Measurements from ENCODE around the gene AKT3. TPM values are rescaled to one million over a fixed set of nuclear protein-coding genes. Genes with fewer than 3 reads are reported as not detected.
"Not testable (repeated sequence)": the region's sequence is repeated elsewhere in the genome, so short reads cannot be mapped to it uniquely, and the experiment has no call there.

Gene AKT3
- total RNA-seq, 1 donor from 2014 or later, result 44.2 TPM

DNA sequence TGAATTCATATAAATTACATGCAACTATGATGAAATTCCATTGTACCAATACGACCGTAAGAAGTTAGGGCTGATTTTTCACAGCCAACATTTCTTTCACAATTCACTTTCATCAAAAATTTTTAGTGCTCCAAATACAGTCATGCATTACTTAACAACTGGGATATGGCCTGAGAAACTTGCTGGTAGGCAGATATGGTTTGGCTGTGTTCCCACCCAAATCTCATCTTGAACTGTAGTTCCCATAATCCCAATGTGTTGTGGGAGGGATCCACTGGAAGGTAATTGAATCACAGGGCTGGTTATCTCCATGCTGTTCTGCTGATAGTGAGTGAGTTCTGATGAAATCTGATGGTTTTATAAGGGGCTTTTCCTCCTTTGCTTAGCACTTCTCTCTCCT, 244.4 kb downstream of the AKT3 start:
- no peak for DNase-seq (ENCODE audit: low read depth in 2 of 2)

DNA sequence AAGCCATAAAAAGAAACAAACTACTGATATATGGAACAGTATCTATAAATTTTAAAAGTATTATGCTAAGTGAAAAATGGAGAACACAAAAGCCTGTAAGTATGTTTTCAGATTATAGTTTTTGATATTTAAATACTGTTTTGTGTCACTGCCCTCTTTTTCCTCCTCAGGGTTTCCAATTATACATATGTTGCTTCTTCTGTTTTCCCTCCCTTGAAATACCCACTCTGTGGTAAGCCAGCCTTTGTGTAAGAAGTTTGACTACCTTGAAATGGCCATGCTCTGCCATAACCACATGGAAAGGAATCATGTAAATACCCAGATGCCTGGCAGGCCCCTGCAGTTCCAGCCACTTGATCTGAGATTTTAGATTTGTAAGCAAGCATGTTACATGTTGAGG, 248.3 kb downstream of the AKT3 start:
- no peak for DNase-seq (ENCODE audit: low read depth in 2 of 2)

DNA sequence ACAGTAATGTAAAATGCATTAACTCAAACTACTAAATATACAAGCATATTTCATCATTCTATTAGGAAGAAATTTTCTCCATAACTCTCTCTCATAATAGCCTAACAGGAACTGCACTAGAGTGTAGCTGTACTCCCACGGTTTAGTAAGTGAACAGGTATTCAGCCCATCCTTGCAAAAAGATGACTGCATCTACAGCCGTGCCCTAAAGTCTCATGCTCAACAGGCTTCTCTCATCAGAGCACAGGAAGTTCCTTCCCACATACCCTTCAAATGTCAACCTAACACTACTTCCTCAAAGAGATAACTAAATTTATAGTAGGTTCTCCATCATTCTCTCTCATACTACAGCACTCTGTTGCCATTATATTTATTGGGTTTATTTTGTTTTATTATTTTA, 251.6 kb downstream of the AKT3 start:
- DNase-seq (ENCODE audit: low read depth in 2 of 2), result peak in 1 of 2 donors; percentile 26

DNA sequence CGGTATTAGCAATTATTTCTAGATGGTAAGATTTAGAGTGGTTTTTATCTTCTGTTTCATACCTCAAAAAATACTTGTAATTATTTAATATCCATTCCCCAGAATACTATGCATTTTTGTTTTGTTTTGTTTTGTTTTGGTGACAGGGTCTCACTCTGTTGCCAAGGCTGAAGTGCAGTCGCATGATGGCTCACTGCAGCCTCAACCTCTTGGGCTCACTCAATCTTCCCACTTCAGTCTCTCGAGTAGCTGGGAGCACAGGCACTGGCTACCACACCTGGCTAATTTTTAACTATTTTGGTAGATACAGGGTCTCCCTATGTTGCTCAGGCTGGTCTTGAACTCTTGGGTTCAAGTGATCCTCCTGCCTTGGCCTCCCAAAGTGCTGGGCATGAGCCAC, 252.7 kb downstream of the AKT3 start:
- DNase-seq (ENCODE audit: low read depth in 2 of 2), result no peak

DNA sequence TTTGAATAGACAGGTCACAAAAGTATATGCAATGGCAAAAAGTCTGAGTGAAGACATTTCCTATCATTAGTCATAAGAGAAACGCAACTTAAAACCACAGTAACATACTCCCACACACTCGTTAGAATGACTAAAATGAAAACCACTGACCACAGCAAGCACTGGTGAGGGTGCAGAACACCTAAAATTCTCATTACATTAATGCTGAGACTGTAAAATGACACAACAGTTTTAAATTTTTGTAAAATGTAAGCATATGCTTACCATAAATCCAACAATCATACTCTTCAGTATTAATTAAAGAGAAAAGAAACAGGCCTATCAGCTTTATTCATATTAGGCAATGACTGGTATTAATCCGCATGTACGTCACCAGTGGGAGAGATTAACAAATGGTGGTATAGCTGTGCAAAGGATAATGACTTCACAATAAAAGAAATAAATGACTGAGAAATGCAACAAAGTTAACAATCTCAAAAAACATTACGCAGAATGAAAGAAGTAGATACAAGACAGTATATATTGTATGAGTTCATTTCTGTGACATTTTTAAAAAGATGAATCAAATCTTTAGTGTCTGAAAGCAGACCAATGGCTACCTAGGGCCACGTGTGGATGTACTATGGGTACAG, 253.5 kb downstream of the AKT3 start:
- DNase-seq (ENCODE audit: low read depth in 2 of 2), result peak in 1 of 2 donors; percentile 50

DNA sequence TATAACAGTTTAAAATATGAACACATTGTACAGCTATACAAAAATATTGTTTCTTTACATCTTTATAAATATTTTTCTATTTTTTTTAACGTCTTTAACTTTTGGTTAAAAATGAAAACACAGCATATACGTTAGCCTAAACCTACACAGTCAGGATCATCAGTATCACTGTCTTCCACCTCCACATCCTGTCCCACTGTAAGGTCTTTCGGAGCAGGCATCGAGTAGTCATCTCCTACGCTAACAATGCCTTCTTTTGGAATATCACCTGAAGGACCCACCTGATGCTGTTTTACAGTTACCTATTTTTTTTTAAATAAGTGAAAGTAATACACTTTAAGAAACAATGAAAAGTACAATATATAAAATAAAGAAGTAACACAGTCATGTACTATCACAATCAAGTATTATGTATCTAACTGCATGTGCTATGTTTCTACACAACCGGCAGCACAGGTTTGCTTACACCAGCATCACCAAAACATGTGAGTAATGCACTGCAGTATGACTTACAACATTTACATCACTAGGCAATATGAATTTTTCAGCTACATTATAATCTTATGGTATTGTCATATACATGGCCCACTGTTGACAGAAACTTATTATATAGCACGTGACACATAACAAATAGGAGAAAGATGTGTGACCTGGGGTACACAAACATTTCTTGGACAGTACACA, 254.4 kb downstream of the AKT3 start:
- no peak for DNase-seq (ENCODE audit: low read depth in 2 of 2)

DNA sequence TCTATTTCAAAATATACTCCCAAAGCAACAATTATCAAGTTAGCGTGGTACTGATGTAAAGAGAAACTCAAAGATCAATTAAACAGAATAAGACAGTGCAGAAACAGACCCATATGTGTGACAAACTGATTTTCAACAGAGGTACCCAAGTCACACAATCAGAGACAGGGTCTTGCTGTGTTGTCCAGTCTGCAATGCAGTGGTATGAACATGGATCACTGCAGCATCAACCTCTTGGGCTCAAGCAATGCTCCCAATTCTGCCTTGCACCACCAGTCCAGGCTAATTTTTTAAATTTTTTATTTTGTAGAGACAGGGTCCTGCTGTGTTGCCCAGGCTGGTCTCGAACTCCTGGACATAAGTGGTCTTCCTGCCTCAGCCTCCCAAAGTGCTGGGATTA, 255.6 kb downstream of the AKT3 start:
- no peak for DNase-seq (ENCODE audit: low read depth in 2 of 2)

DNA sequence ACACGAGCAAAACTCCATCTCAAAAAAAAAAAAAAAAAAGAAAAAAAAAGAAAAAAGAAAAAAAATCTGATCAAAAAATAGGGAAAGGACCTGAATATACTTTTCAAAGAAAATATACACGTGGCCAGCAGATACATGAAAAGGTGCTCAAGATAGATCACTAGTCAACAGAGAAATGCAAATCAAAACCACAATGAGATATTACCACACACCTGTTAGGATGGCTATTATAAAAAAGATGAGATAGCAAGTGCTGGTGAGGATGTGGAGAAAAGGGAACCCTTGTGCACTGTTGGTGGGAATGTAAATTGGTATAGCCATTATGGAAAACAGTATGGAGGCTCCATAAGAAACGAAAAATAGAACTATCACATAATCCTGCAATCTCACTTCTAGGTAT, 260.8 kb downstream of the AKT3 start:
- DNase-seq (ENCODE audit: low read depth in 2 of 2), result not testable (repeated sequence)

DNA sequence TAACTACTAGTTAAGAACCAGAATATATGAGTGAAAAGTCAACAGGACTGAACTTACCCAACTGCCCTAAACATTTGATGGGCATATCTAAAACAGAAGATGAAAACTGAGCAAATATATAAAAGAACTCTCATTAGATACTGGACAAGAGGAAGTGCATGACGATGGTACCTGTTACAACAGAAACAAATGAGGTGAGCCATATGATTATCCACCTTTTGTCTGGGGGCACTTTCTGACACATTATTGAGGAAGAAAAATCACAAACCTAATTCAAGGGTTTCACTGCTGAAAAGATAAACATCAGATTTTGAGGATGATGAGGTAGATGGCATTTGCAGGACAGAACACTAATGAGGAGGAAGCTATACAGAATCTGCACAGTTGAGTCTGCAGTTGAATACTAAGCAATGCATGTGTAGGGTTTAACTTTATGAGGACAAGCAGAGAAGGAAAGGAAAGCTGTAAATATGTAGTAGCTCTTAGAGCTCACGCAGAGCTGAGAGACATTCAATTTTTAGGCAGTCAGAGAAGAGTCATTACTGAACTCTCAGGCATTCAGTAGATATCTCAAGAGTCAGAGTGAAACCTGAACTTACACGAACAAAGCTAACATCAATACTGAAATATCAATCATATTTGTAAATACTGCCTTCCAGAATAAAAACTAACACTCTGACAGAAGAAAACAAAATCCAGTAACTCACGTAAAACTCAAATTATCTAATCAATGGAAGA, 262.1 kb downstream of the AKT3 start:
- DNase-seq (ENCODE audit: low read depth in 2 of 2), result no peak

DNA sequence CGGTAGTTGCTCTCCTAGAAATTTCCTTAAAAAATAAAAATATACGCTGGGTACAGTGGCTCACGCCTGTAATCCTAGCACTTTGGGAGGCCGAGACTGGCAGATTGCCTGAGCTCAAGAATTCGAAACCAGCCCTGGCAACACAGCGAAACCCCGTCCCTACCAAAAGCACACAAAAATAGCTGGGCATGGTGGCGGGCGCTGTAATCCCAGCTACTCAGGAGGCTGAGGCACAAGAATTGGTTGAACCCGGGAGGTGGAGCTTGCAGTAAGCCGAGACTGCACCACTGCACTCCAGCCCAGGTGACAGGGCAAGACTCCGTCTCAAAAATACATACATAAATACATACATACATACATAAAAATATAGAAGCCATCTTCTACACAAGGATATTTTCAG, 262.8 kb downstream of the AKT3 start:
- DNase-seq (ENCODE audit: low read depth in 2 of 2), result no peak

DNA sequence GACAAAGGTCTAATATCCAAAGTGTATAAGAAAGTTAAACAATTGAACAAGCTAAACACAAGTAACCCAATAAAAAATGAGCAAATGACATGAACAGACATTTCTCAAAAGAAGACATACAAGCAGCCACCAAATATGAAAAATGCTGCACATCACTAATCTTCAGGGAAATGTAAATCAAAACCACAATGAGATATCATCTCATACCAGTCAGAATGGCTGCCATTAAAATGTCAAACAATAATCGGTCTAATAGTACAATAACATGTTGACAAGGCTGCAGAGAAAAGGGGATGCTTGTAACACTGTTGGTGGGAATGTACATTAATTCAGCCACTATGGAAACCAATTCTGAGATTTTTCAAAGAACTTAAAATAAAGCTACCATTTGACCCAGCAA, 264.1 kb downstream of the AKT3 start:
- no peak for DNase-seq (ENCODE audit: low read depth in 2 of 2)

DNA sequence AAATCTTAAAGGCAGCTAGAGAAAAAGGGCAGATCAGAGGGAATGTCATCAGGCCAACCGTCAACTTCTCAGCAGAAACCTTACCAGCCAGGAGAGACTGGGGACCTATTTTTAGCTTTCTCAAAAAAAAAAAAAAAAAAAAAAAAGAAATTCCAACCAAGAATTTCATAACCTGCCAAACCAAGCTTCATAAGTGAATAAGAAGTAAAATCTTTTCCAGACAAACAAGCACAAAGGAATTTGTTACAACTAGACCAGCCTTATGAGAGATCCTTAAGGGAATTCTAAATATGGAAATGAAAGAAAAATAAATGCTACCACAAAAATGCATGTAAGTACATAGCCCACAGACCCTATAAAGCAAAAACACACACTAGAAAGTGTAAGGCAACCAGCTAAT, 267.7 kb downstream of the AKT3 start:
- peak; percentile 4 to 5 for DNase-seq (ENCODE audit: low read depth in 2 of 2)

DNA sequence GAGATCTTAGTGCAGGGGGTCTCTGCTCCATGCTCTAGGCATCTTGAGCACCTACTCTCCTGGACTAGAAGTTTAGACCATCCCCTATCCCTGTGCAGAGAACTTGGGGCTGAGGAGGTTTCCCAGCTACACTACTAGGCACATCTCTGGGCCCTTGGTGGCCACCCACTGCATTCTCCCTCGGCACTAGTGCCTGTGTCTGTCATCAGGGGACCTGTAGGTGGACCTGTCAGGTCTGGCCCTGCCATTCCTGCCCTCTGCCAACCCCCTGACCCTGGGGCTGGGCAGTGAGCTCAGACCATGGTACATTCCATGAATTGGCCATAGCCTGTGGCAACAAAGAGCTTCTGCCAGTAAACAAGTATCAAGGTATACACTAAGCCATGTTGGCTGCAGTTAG, 269.1 kb downstream of the AKT3 start:
- no peak for DNase-seq (ENCODE audit: low read depth in 2 of 2)

DNA sequence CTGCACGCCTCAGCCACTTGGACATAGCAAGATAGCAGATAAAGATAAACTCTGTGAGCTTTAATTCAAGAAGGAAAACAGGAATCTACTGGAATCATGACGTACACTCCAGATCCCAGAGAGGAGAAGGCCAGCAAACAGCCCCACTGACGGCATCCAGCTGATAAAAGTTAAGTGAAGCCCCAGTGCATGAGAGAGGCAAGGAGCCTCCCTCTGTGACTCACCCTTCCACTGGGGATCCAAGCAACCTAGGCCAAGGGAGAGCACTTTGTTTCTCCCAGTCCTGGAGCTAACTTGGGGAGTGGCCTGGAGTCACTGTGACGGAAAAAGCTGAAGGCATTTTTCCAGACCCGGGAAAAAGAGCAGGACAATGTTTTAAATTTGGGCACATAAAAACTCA, 270.0 kb downstream of the AKT3 start:
- DNase-seq (ENCODE audit: low read depth in 2 of 2), result no peak

DNA sequence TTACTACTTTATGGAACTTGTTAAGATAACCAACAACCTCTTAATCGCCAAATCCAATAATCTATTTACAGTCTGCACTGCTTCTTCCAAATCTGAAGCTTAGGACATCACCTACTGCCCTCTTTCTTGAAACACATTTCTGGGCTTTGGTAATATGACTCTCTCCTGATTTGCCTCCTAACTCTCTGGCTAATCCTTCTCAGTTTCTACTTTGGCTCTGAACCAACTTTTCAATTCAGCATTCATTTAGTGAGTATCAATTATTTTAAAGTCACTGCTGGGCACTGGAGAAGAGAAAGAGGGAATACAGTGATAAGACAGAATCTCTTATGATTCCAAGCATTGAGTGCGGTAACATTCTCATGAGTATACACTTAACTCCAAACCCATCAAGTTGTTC, 275.0 kb downstream of the AKT3 start:
- DNase-seq (ENCODE audit: low read depth in 2 of 2), result no peak

DNA sequence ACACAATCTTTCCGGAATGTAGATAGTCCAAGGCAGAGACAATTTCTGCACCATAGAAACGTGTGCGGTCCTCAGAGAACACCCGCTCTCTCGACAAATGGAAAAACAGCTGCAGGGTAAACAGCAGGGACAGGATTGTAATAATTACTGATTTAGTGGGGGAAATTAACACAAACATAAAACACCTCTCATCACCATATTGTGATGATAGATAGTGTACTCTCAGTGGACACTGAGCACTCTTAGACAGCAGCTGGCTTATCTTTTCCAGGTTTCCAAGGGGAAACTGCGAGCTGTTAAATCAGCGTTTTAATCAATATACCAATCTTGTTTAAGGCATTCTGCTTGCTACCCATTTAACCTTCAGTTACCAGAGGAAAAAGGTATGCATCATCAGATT, 277.1 kb downstream of the AKT3 start:
- DNase-seq (ENCODE audit: low read depth in 2 of 2), result no peak

DNA sequence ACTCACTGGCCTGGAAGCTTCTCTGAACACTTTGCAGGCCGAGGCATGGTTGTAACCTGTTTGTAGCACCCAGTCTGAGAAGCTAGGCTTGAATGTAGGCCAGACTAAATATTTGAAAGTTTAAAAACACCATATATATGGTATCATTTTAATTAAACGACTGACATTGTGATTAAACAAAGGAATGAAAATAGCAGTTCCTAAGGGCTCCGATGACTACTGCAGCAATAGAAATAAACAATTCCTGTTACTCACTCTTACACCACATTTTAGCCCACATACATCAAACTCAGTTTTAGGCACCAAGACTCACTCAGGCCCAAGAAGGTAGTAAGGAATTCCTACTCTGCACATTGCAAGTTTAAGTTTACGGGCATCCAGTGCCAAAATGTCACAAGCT, 281.2 kb downstream of the AKT3 start:
- DNase-seq (ENCODE audit: low read depth in 2 of 2), result peak in 1 of 2 donors; percentile 63

DNA sequence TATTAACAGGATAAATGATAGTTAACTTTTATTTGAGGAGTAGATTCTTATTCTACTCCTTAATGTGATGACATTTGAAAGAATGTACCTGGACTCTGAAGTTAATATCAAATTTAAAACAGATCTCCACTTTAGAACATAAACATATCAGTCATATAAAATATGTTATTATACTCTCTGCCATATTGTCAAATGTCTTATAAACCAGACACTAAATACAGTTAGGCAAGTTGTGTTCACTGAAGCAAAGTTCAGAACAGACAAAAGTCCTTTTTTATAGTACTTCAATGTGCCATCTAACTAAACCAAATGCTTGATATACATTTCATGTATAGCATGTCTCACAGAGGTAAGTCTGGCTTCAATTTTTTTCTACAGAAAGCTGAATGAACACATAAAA, 285.2 kb downstream of the AKT3 start:
- DNase-seq (ENCODE audit: low read depth in 2 of 2), result no peak

DNA sequence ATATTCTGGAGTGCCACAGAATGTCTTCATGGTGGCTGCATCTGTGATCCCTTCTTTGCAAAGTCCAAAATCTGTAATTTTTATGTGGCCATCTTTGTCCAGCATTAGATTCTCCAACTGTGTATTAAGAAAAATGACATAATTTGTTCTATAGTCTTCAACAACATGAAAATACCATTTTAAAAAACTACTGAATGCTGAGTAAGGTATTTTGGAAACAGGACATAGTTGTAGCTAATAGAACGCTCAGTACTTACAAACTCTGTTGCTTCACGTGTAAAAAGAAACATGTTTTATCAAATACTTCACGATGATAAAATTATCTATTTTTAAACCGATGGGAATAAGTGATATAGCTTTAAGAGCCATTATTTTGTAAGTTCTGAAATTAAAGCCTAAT, 286.3 kb downstream of the AKT3 start:
- no peak for DNase-seq (ENCODE audit: low read depth in 2 of 2)

DNA sequence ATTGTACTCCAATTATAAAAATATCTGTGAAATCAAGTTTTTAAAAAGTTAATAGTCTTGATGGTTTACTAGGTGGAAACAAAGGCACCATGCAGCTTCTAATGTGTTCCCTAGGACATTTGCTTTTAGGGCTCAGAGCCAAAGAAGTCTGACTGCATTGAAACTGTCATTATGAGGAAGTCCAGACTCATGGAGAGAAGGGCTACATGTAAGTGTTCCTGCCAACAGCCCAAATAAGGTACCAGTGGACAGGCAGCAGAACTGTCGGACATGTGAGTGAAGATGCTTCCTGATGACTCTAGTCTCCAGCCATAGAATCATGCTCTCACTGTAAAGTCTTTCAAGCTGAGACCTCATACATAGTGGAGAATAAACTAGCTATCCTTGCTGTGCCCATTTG, 287.6 kb downstream of the AKT3 start:
- no peak for DNase-seq (ENCODE audit: low read depth in 2 of 2)

DNA sequence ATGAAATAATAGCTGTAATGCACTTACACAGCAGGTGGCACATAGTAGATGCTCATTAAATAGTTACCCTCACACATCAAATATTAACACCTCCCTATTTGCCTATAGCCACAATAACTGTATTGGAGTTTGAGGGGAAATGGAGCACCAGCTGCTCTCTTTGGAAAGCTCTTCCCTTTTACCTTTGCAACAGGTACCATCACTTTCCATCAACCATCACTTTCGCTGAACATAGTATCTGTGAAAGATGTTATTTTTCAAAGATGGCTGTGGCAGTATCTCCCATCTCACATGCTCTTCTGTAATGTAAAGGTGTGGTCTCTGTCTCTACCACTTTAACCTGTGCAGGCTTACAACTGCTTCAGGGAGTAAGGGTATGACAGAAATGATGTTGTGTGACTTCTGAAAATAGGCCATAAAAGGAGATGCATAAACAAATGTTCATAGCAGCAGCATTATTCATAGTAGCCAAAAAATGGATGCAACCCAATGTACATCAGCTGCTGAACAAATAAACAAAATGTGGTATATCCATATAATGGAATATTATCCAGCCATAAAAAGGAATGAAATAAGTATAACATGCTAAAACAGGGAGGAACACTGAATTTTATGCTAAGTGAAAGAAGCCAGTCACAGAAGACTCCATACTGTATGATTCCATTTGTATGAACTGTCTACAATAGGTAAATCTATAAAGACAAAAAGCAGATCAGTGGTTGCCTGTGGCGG, 288.3 kb downstream of the AKT3 start:
- DNase-seq (ENCODE audit: low read depth in 2 of 2), result no peak

DNA sequence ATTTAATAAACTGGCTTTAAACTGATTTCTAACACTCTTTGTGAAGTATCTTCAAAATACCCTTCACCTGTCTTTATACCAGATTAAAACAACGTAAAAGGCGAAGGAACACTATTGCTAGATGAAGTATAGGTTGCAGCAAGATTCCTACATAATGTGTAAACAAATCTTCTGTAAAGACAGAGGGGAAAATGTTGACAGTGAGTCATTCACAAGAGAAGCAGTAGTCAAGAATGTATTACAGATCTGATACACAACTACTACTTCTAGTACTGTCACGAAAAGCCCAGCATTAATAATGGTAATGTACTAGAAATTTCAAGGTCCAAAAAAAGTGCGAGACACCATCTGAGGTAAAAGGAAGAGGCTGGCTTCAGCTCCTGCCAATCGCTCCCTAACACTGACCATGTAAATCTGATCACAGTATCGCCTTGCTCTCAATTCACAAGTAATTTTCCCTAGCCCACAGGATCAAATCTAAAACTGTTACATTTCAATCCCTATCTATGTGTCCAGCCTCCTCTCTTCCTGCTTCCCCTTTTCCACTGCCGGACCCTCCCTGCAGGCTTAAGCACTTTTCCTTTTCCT, 290.4 kb downstream of the AKT3 start:
- peak in 1 of 2 donors; percentile 7 for DNase-seq (ENCODE audit: low read depth in 2 of 2)

Data from lung microvascular endothelial cell (primary cell).